VCaP (cell line): ENCODE results near the gene ISG20.

ENCODE experiments used
- H3K27ac ChIP-seq: fragments of 450-650 bp; 2 replicates; pipeline ENCODE4 v1.5.1; 2017
- TF ChIP-seq, protein P1 (sequence below): fragments of 450-650 bp; conservative IDR thresholded peaks from 2 replicates; pipeline ENCODE4 v1.5.1; 2017; ENCODE audit warnings: mild to moderate bottlenecking, moderate library complexity

ISG20 gene

GRCh38 chr15:88613074-88613944 is 25.5 kb upstream of the ISG20 start:
- TF ChIP-seq, protein P1, sequence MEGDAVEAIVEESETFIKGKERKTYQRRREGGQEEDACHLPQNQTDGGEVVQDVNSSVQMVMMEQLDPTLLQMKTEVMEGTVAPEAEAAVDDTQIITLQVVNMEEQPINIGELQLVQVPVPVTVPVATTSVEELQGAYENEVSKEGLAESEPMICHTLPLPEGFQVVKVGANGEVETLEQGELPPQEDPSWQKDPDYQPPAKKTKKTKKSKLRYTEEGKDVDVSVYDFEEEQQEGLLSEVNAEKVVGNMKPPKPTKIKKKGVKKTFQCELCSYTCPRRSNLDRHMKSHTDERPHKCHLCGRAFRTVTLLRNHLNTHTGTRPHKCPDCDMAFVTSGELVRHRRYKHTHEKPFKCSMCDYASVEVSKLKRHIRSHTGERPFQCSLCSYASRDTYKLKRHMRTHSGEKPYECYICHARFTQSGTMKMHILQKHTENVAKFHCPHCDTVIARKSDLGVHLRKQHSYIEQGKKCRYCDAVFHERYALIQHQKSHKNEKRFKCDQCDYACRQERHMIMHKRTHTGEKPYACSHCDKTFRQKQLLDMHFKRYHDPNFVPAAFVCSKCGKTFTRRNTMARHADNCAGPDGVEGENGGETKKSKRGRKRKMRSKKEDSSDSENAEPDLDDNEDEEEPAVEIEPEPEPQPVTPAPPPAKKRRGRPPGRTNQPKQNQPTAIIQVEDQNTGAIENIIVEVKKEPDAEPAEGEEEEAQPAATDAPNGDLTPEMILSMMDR, result no peak
- no peak overlapping the region for H3K27ac ChIP-seq

GRCh38 chr15:88615303-88616107 is 23.3 kb upstream of the ISG20 start:
- H3K27ac ChIP-seq, result no peak overlapping the region; the same call in 1 of the 2 replicates
- TF ChIP-seq, protein P1, result no peak

- no peak overlapping the region for H3K27ac ChIP-seq
- TF ChIP-seq, protein P1, result no peak
Measured at GRCh38 chr15:88616240-88616639, 22.6 kb upstream of the ISG20 start.

- TF ChIP-seq, protein P1, result no peak
- no peak overlapping the region for H3K27ac ChIP-seq
Measured at GRCh38 chr15:88617031-88617722, 21.6 kb upstream of the ISG20 start.

GRCh38 chr15:88617790-88618189 is 21.0 kb upstream of the ISG20 start:
- TF ChIP-seq, protein P1, result no peak
- H3K27ac ChIP-seq, result no peak overlapping the region

DNA sequence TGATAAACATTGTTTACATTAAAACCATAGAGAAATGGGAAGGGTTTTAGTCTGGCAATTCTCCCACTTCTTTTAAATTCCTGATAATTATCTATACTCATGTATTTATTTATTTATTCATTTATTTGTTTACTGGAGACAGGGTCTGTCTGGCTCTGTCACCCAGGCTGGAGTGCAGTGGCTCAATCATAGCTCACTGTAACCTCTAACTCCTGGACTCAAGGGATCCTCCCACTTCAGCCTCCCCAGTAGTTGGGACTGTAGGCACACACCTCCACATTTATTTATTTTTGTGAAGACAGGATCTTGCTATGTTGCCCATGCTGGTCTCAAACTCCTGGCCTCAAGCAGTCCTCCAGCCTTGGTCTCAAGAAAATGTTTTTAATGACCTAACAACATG is 20.1 kb upstream of the ISG20 start:
- no peak overlapping the region for H3K27ac ChIP-seq
- TF ChIP-seq, protein P1, result no peak

- TF ChIP-seq, protein P1, result no peak
- no peak overlapping the region for H3K27ac ChIP-seq
Measured at GRCh38 chr15:88619796-88620195, 19.0 kb upstream of the ISG20 start.
